GM19025 (cell line): Measurements from ENCODE around the gene MPP2.

Source experiments
- ATAC-seq: cut with Tn5 transposase; IDR thresholded peaks from one replicate; pipeline ENCODE4 v1.9.1; 2021; ENCODE audit warnings: mild to moderate bottlenecking, low read depth, moderate library complexity; ENCODE audit not compliant: unreplicated experiment

MPP2 gene

GRCh38 chr17:43829738-43830137 is 77.6 kb downstream of the MPP2 start:
- ATAC-seq: no peak

- no peak for ATAC-seq
Measured at GRCh38 chr17:43827596-43827995, 79.7 kb downstream of the MPP2 start.

DNA sequence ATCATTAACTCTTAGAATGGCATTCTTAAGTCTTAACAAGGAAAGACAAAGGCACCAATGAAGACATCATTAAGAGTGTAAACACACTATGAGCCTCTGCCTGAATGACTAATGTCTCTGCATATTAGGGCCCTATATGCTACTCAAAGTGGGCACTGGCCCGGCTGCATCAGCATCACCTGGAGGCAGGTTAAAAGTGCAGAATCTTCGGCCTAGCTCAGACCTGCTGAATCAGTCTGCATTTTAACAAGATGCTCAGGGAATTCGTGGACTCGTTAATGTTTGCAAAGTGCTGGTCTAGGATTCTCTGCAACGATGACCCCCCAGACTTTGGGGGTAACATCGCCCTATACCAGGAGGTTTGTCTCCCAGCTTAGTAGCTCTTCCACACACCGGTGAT is 81.1 kb downstream of the MPP2 start:
- ATAC-seq: no peak

DNA sequence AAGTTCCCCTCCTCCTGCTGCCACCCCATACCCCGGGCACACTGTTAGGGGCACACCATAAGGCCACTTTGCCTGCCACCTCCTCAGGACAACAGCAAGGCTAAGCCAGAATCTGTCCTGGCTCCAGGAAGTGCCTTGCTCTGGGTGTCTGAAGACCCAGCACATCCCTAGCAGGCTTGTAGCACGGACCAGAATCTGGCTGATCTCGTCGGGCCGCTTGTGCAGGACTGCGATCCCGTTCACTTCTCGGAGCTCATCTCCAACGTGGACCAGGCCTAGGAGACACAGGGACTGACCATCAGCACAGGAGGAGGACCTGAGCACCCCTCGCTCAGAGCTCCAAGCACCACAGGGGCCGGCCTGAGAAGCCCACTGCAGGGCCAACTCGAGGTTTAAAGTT is 81.8 kb downstream of the MPP2 start:
- ATAC-seq: no peak
